ENCODE measurements around the gene RAMACL.
"Not testable (repeated sequence)": the region's sequence is repeated elsewhere in the genome, so short reads cannot be mapped to it uniquely, and the experiment has no call there.

Gene RAMACL

GRCh38 chr6:166595061-166595780, 8.7 kb upstream of the RAMACL start:
- DNase-seq: no peak

- no peak for DNase-seq
Measured at GRCh38 chr6:166592821-166593220, 6.3 kb upstream of the RAMACL start.

GRCh38 chr6:166591961-166592520, 5.6 kb upstream of the RAMACL start:
- DNase-seq: no peak

GRCh38 chr6:166591026-166591425, 4.5 kb upstream of the RAMACL start:
- DNase-seq: no peak

- DNase-seq: no peak
Measured at GRCh38 chr6:166589786-166590574, 3.5 kb upstream of the RAMACL start.

- no peak for DNase-seq
Measured at GRCh38 chr6:166589337-166589731, 2.9 kb upstream of the RAMACL start.

GRCh38 chr6:166588691-166589336, 2.3 kb upstream of the RAMACL start:
- no peak for DNase-seq

- no peak for DNase-seq
Measured at GRCh38 chr6:166587631-166588413, 1.3 kb upstream of the RAMACL start.

DNA sequence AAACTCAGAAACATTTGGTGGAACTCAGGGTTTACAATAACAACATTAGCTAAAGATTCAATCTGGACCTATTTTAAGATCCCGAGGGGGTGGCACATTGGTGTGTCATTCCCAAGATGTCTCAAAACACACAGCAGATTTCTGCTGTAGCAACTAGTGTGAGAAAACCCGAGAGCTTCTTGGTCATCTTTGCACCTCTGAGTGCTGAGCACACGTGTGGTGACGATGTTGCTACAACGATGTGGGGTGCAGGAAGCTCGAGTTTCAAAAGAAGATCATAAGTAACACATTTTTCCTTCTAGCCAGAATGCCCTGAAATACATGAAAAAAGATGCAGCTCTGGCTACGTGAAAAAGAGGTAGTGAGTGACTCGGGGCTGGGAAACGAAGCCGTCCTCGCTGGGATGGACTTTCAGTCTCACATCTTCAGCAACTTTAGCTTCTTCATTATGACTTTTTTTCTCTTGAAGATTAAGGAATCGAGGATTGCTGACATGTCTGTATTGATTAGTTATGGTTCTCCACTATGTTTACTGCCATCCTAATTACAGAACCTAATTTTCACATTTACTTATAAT, 1.5 kb downstream of the RAMACL start:
- no peak for DNase-seq

DNA sequence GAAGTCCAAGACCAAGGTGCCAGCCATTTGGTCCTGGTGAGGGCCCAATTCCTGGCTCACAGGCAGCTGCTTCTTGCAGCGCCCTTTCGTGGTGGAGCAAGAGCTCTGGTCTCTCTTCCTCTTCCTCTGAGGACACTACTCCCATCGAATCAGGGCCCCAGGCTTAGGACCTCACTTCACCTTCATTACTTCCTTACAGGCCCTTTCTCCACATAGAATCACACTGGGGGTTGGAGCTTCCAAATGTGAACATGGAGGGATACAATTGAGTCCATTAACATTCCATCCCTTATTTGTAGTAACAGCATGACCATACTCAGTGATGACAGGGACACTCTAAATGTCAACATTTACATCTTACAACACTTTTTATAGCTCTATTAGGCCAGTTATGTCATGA, 2.3 kb downstream of the RAMACL start:
- DNase-seq: no peak

GRCh38 chr6:166583230-166583965, 3.1 kb downstream of the RAMACL start:
- DNase-seq: no peak

DNA sequence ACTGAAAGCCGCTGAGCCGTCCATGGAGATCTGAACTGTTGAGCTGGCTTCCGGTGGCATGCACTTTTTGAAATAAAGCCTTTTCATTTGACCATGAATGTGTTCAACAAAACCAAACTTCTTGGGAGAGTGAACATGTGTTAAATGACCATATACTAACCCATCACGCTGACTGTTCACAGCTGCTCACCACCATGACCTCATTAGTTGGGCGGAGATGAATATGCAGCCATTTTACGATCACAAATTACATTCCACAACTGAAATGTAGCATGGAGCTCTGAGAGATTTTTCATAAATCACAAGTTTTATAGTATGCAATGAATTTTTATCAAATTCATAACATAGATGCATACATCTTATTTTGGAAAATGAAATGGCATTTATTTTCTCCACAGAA, 4.2 kb downstream of the RAMACL start:
- DNase-seq: peak; percentile 51

DNA sequence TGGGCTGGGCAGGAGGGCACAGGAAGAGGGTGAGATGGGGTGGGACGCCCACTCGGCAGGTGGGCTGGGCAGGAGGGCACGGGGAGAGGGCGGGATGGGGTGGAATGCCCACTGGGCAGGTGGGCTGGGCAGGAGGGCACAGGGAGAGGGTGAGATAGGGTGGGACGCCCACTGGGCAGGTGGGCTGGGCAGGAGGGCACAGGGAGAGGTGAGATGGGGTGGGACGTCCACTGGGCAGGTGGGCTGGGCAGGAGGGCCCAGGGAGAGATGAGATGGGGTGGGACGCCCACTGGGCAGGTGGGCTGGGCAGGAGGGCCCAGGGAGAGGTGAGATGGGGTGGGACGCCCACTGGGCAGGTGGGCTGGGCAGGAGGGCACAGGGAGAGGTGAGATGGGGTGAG, 4.7 kb downstream of the RAMACL start:
- not testable (repeated sequence) for DNase-seq

- DNase-seq: no peak
Measured at GRCh38 chr6:166581091-166581511, 5.4 kb downstream of the RAMACL start.

- peak; percentile 3 for DNase-seq
Measured at GRCh38 chr6:166580076-166581050, 6.1 kb downstream of the RAMACL start.

GRCh38 chr6:166579237-166579850, 7.1 kb downstream of the RAMACL start:
- peak; percentile 42 for DNase-seq

DNA sequence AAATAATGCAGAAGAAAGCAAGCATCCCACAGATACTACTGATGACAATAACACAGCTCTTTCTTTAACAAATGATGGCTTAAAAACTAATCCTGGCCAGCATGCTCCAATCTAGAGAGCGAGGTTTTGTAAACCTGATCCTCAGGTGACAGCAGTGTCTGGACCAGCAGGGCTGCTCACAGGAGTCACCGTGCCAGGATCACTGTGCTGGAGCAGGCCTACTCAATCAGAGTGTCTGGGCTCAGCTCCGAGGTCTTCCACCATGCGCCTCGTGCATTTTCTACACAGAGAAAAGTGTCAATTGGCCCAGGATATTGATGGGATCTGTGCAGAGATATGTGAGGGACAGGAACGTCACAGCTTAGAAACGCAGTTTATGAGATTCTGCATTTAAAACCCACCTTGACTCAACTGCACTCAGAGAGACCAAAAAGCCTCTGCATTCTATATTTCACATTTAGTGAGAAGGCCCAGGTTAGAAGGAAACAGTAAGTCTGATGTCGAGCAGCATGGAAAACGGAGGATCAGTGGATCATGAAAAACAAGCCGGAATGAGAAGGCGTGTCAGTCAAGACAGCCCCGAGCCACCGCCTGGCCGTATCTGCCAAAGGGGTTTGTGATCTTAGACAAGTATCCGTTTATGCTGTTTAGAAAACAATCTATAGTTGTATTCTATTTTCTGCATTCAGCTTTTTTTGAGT, 7.8 kb downstream of the RAMACL start:
- DNase-seq: peak; percentile 6

GRCh38 chr6:166575205-166575604, 11.3 kb downstream of the RAMACL start:
- DNase-seq: peak; percentile 5

All from left hindlimb (tissue), 1 donor.